NB4 (cell line): ENCODE measurements around the gene MAGI2.

ENCODE experiments used
- DNase-seq: peaks from one replicate; pipeline ENCODE4 v3.0.0; 2010; ENCODE audit warnings: low read depth
- H3K4me3 ChIP-seq: one replicate; pipeline ENCODE4 v1.5.1; 2011; ENCODE audit warnings: mild to moderate bottlenecking, low read depth, low read length, moderate library complexity
- CTCF ChIP-seq: IDR thresholded peaks from one replicate; pipeline ENCODE4 v1.5.1; 2012; ENCODE audit warnings: low read depth, low read length
- MAX ChIP-seq: IDR thresholded peaks from 2 replicates; pipeline ENCODE4 v1.6.1; 2011; ENCODE audit warnings: low read depth, low read length
- MYC ChIP-seq: IDR thresholded peaks from 2 replicates; pipeline ENCODE4 v1.6.1; 2011; ENCODE audit warnings: low read depth, low read length
- POLR2A ChIP-seq: IDR thresholded peaks from 2 replicates; pipeline ENCODE4 v1.6.1; 2011; ENCODE audit warnings: mild to moderate bottlenecking; ENCODE audit not compliant: insufficient read length; ENCODE audit errors: extremely low read depth

The MAGI2 gene

GRCh38 chr7:79376299-79377025, 77.0 kb downstream of the MAGI2 start:
- DNase-seq, result no peak
- TF ChIP-seq MAX (no peak), MYC (no peak), POLR2A (no peak), CTCF (no peak)
- H3K4me3 ChIP-seq, result no peak overlapping the region

- DNase-seq, result peak; percentile 9
- peak; percentile 20 for TF ChIP-seq CTCF
- TF ChIP-seq MAX, result no peak
- no peak overlapping the region for H3K4me3 ChIP-seq
These were observed 92.3 kb downstream of the MAGI2 start for GRCh38 chr7:79361214-79361613.

GRCh38 chr7:79359827-79360226, 93.6 kb downstream of the MAGI2 start:
- no peak for TF ChIP-seq POLR2A
- TF ChIP-seq MYC, result no peak
- TF ChIP-seq MAX, result no peak
- no peak for TF ChIP-seq CTCF
- no peak overlapping the region for H3K4me3 ChIP-seq
- no peak for DNase-seq

GRCh38 chr7:79357101-79357500, 96.4 kb downstream of the MAGI2 start:
- DNase-seq, result no peak
- no peak overlapping the region for H3K4me3 ChIP-seq
- TF ChIP-seq MYC, result no peak
- TF ChIP-seq MAX, result no peak
- no peak for TF ChIP-seq CTCF
- no peak for TF ChIP-seq POLR2A

- DNase-seq, result no peak
- H3K4me3 ChIP-seq, result no peak overlapping the region
- TF ChIP-seq MAX, result no peak
These were observed 99.6 kb downstream of the MAGI2 start for GRCh38 chr7:79353720-79354468.

GRCh38 chr7:79352323-79352722, 101.1 kb downstream of the MAGI2 start:
- TF ChIP-seq MYC (no peak), MAX (no peak), POLR2A (no peak), CTCF (no peak)
- H3K4me3 ChIP-seq, result no peak overlapping the region
- no peak for DNase-seq
